Neural progenitor cell (in vitro differentiated cells): Measurements from ENCODE around the gene ACOT7. TPM values are rescaled to one million over a fixed set of nuclear protein-coding genes. Genes with fewer than 3 reads are reported as not detected.
A peak's percentile ranks its signal among the peaks of the same experiment; 100 is the strongest.

Experiments used
- DNase-seq: peaks from one replicate; pipeline ENCODE4 v3.0.0-alpha.2; 2016; ENCODE audit warnings: low spot score
- H2AFZ ChIP-seq: fragments of 200-600 bp; sonication (generic); replicated peaks from 2 replicates; pipeline ENCODE4 v1.6.1; 2016; ENCODE audit warnings: antibody characterized with exemption
- H3F3A ChIP-seq: fragments of 200-600 bp; sonication (generic); 2 replicates; pipeline ENCODE4 v1.6.1; 2016; ENCODE audit warnings: antibody characterized with exemption, low read depth
- H3K27ac ChIP-seq: fragments of 200-600 bp; sonication (generic); 2 replicates; pipeline ENCODE4 v1.5.1; 2016; ENCODE audit warnings: mild to moderate bottlenecking
- H3K27me3 ChIP-seq: fragments of 200-600 bp; sonication (generic); 2 replicates; pipeline ENCODE4 v1.6.1; 2016; ENCODE audit warnings: mild to moderate bottlenecking, moderate library complexity
- H3K36me3 ChIP-seq: fragments of 200-600 bp; sonication (generic); 2 replicates; pipeline ENCODE4 v1.5.1; 2016
- H3K4me1 ChIP-seq: fragments of 200-600 bp; sonication (generic); 2 replicates; pipeline ENCODE4 v1.6.1; 2016; ENCODE audit warnings: mixed run types
- H3K4me2 ChIP-seq: fragments of 200-600 bp; sonication (generic); 2 replicates; pipeline ENCODE4 v1.6.1; 2016
- H3K4me3 ChIP-seq: fragments of 200-600 bp; sonication (generic); 2 replicates; pipeline ENCODE4 v1.5.1; 2016
- H3K79me2 ChIP-seq: fragments of 200-600 bp; sonication (generic); 2 replicates; pipeline ENCODE4 v1.6.1; 2016; ENCODE audit warnings: low read depth
- H3K9ac ChIP-seq: fragments of 200-600 bp; sonication (generic); 2 replicates; pipeline ENCODE4 v1.6.1; 2016
- H3K9me3 ChIP-seq: fragments of 200-600 bp; sonication (generic); 2 replicates; pipeline ENCODE4 v1.5.1; 2016; ENCODE audit warnings: low read depth
- H4K20me1 ChIP-seq: fragments of 200-600 bp; sonication (generic); 2 replicates; pipeline ENCODE4 v1.6.1; 2016; ENCODE audit warnings: low read depth
- H3K27ac Mint-ChIP-seq: 3 replicates; pipeline ENCODE4 v1.8.0; 2021; ENCODE audit warnings: mixed read lengths
- H3K27me3 Mint-ChIP-seq: 2 replicates; pipeline ENCODE4 v1.8.0; 2022; ENCODE audit warnings: low read depth, mild to moderate bottlenecking, inconsistent platforms, moderate library complexity, mixed read lengths; ENCODE audit not compliant: insufficient read depth
- H3K36me3 Mint-ChIP-seq: 3 replicates; pipeline ENCODE4 v1.8.0; 2021; ENCODE audit warnings: mixed read lengths
- H3K4me1 Mint-ChIP-seq: 3 replicates; pipeline ENCODE4 v1.8.0; 2021; ENCODE audit warnings: mixed read lengths
- H3K4me3 Mint-ChIP-seq: 3 replicates; pipeline ENCODE4 v1.8.0; 2021; ENCODE audit warnings: mild to moderate bottlenecking, moderate library complexity, mixed read lengths
- H3K9me3 Mint-ChIP-seq: 3 replicates; pipeline ENCODE4 v1.8.0; 2020; ENCODE audit warnings: mixed read lengths
- EZH2 ChIP-seq: fragments of 200-600 bp; sonication (generic); IDR thresholded peaks from 2 replicates; pipeline ENCODE4 v1.6.1; 2017; ENCODE audit warnings: antibody characterized with exemption, mild to moderate bottlenecking, moderate library complexity
- EZH2phosphoT487 ChIP-seq: fragments of 200-600 bp; sonication (generic); IDR thresholded peaks from 2 replicates; pipeline ENCODE4 v1.6.1; 2017; ENCODE audit warnings: antibody characterized with exemption
- total RNA-seq: library from RNA; depleted of rRNA; stranded (reverse); fragments of >200 nt; gene quantifications from 2 replicates; pipeline ENCODE4 v1.2.3, GENCODE V29; 2015; ENCODE audit warnings: low replicate concordance
- TF ChIP-seq, protein P1 (sequence below): fragments of 200-600 bp; sonication (generic); IDR thresholded peaks from 2 replicates; pipeline ENCODE4 v1.5.1; 2017; ENCODE audit warnings: antibody characterized with exemption, mild to moderate bottlenecking

Gene ACOT7
- total RNA-seq, 1 donor from 2014 or later, result 19.6 TPM

GRCh38 chr1:6224718-6225117 lies 168.8 kb downstream of the ACOT7 start:
- no peak for TF ChIP-seq EZH2phosphoT487
- TF ChIP-seq, protein P1, sequence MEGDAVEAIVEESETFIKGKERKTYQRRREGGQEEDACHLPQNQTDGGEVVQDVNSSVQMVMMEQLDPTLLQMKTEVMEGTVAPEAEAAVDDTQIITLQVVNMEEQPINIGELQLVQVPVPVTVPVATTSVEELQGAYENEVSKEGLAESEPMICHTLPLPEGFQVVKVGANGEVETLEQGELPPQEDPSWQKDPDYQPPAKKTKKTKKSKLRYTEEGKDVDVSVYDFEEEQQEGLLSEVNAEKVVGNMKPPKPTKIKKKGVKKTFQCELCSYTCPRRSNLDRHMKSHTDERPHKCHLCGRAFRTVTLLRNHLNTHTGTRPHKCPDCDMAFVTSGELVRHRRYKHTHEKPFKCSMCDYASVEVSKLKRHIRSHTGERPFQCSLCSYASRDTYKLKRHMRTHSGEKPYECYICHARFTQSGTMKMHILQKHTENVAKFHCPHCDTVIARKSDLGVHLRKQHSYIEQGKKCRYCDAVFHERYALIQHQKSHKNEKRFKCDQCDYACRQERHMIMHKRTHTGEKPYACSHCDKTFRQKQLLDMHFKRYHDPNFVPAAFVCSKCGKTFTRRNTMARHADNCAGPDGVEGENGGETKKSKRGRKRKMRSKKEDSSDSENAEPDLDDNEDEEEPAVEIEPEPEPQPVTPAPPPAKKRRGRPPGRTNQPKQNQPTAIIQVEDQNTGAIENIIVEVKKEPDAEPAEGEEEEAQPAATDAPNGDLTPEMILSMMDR, result no peak
- TF ChIP-seq EZH2, result no peak
- Histone ChIP-seq H3K9me3 (no peaks in the 10 kb centered on the region), H3K36me3 (peaks cover 8% of the 10 kb centered on the region), H3K4me1 (no peaks in the 10 kb centered on the region), H3F3A (peaks cover 25% of the 10 kb centered on the region), H4K20me1 (peaks cover 45% of the 10 kb centered on the region), H3K27me3 (no peaks in the 10 kb centered on the region), H3K4me3 (no peak overlapping the region), H3K79me2 (peaks cover 12% of the 10 kb centered on the region), H2AFZ (no peak overlapping the region), H3K4me2 (no peak overlapping the region), H3K9ac (no peak overlapping the region), H3K27ac (no peak overlapping the region)
- peaks cover 31% of the 10 kb centered on the region for H3K36me3 Mint-ChIP-seq
- H3K4me3 Mint-ChIP-seq, result peak overlapping the region; percentile 24
- peaks cover 22% of the 10 kb centered on the region for H3K4me1 Mint-ChIP-seq
- no peak for DNase-seq
- H3K9me3 Mint-ChIP-seq, result no peaks in the 10 kb centered on the region
- peaks cover 3% of the 10 kb centered on the region for H3K27me3 Mint-ChIP-seq
- no peak overlapping the region for H3K27ac Mint-ChIP-seq

- Mint-ChIP-seq H3K27me3 (peaks cover 3% of the 10 kb centered on the region), H3K36me3 (peaks cover 31% of the 10 kb centered on the region), H3K4me1 (peaks cover 22% of the 10 kb centered on the region), H3K27ac (no peak overlapping the region), H3K4me3 (no peak overlapping the region), H3K9me3 (no peaks in the 10 kb centered on the region)
- no peak overlapping the region for H2AFZ ChIP-seq
- H3K27ac ChIP-seq, result no peak overlapping the region
- no peaks in the 10 kb centered on the region for H3K4me1 ChIP-seq
- DNase-seq, result no peak
- peaks cover 25% of the 10 kb centered on the region for H3F3A ChIP-seq
- peaks cover 45% of the 10 kb centered on the region for H4K20me1 ChIP-seq
- no peak overlapping the region for H3K4me3 ChIP-seq
- no peak overlapping the region for H3K4me2 ChIP-seq
- peaks cover 8% of the 10 kb centered on the region for H3K36me3 ChIP-seq
- H3K9me3 ChIP-seq, result no peaks in the 10 kb centered on the region
- TF ChIP-seq, protein P1, result no peak
- no peak for TF ChIP-seq EZH2
- no peak for TF ChIP-seq EZH2phosphoT487
- H3K9ac ChIP-seq, result no peak overlapping the region
- H3K27me3 ChIP-seq, result no peaks in the 10 kb centered on the region
- H3K79me2 ChIP-seq, result peaks cover 12% of the 10 kb centered on the region
Observed at GRCh38 chr1:6223617-6224016, 169.9 kb downstream of the ACOT7 start.

GRCh38 chr1:6222636-6223035 lies 170.9 kb downstream of the ACOT7 start:
- Mint-ChIP-seq H3K9me3 (no peaks in the 10 kb centered on the region), H3K4me1 (peaks cover 22% of the 10 kb centered on the region), H3K27ac (no peak overlapping the region), H3K27me3 (peaks cover 3% of the 10 kb centered on the region), H3K4me3 (no peak overlapping the region), H3K36me3 (peaks cover 31% of the 10 kb centered on the region)
- Histone ChIP-seq H3K4me3 (no peak overlapping the region), H3K27ac (no peak overlapping the region), H3K79me2 (peaks cover 7% of the 10 kb centered on the region), H3F3A (peaks cover 21% of the 10 kb centered on the region), H3K36me3 (peaks cover 8% of the 10 kb centered on the region), H3K9ac (no peak overlapping the region), H3K4me2 (no peak overlapping the region), H3K27me3 (no peaks in the 10 kb centered on the region), H3K9me3 (no peaks in the 10 kb centered on the region), H4K20me1 (peaks cover 37% of the 10 kb centered on the region), H2AFZ (no peak overlapping the region), H3K4me1 (no peaks in the 10 kb centered on the region)
- TF ChIP-seq EZH2, result no peak
- TF ChIP-seq EZH2phosphoT487, result no peak
- TF ChIP-seq, protein P1, result no peak
- no peak for DNase-seq
